Panc1 (cell line): ENCODE measurements around the gene MAGOH. TPM values are rescaled to one million over a fixed set of nuclear protein-coding genes. Genes with fewer than 3 reads are reported as not detected.

ENCODE experiments used
- ATAC-seq: fragments of 200-7000 bp; cut with Tn5 transposase; 2 replicates; pipeline ENCODE4 v1.9.1; 2020; ENCODE audit warnings: mild to moderate bottlenecking, moderate library complexity
- BruUV-seq: library from RNA; stranded (reverse); fragments of 400-500 nt; replicated peaks from 2 replicates; lab custom pipeline; 2021; lab: Mats Ljungman, UMichigan
- CTCF ChIA-PET: fragments of 300-600 bp; sonication (Branson Sonifier 250); formaldehyde crosslinking; loops from one replicate; lab custom pipeline; 2022; ENCODE audit warnings: antibody characterized with exemption; lab: Charles Lee
- POLR2A ChIA-PET: fragments of 300-600 bp; sonication (Branson Sonifier 250); formaldehyde crosslinking; loops from one replicate; lab custom pipeline; 2022; ENCODE audit warnings: antibody characterized with exemption; lab: Charles Lee
- DNase-seq: peaks from one replicate; pipeline ENCODE4 v3.0.0-alpha.2; 2010; ENCODE audit warnings: low read depth, low spot score
- H3K27ac ChIP-seq: 2 replicates; pipeline ENCODE4 v1.5.1; 2011; ENCODE audit warnings: mild to moderate bottlenecking, low read length, inconsistent platforms
- H3K27me3 ChIP-seq: fragments of 200-500 bp; sonication (Bioruptor generic); 2 replicates; pipeline ENCODE4 v1.6.0; 2014; ENCODE audit warnings: low read length, inconsistent platforms; ENCODE audit not compliant: control insufficient read depth, insufficient read depth
- H3K36me3 ChIP-seq: fragments of 200-500 bp; sonication (Bioruptor generic); 2 replicates; pipeline ENCODE4 v1.5.1; 2014; ENCODE audit warnings: inconsistent platforms, mild to moderate bottlenecking, low read length, moderate library complexity; ENCODE audit not compliant: control insufficient read depth, insufficient read depth
- H3K4me1 ChIP-seq: 2 replicates; pipeline ENCODE4 v1.5.1; 2011; ENCODE audit warnings: inconsistent platforms, mild to moderate bottlenecking, low read length, moderate library complexity; ENCODE audit not compliant: control insufficient read depth, insufficient read depth
- H3K4me3 ChIP-seq, 2 experiments: 2 replicates each; pipeline ENCODE4 v1.5.1; 2011 to 2012; ENCODE audit warnings: low read depth in 2 of 2, low read length in 2 of 2, mild to moderate bottlenecking in 2 of 2, inconsistent platforms in 1 of 2, moderate library complexity in 1 of 2
- H3K9me3 ChIP-seq: fragments of 200-500 bp; sonication (Bioruptor generic); 2 replicates; pipeline ENCODE4 v1.5.1; 2014; ENCODE audit warnings: low read depth, mild to moderate bottlenecking, inconsistent platforms, low read length, moderate library complexity; ENCODE audit not compliant: control insufficient read depth, insufficient read depth
- CTCF ChIP-seq: fragments of 450-650 bp; IDR thresholded peaks from 2 replicates; pipeline ENCODE4 v1.5.1; 2017; ENCODE audit warnings: mild to moderate bottlenecking
- POLR2AphosphoS5 ChIP-seq: IDR thresholded peaks from 2 replicates; pipeline ENCODE4 v1.6.1; 2012; ENCODE audit warnings: mild to moderate bottlenecking, low read depth, low read length, moderate library complexity
- REST ChIP-seq, 2 experiments: IDR thresholded peaks; 2 replicates each; pipeline ENCODE4 v1.6.1; 2011 to 2012; ENCODE audit warnings: low read depth in 2 of 2, control low read depth in 1 of 2, low read length in 1 of 2, mild to moderate bottlenecking in 1 of 2, moderate library complexity in 1 of 2; ENCODE audit not compliant: insufficient read depth in 1 of 2
- SIN3A ChIP-seq: IDR thresholded peaks from 2 replicates; pipeline ENCODE4 v1.6.1; 2012; ENCODE audit warnings: low read depth, mild to moderate bottlenecking, low read length, moderate library complexity, borderline replicate concordance; ENCODE audit not compliant: insufficient read depth
- TCF7L2 ChIP-seq: IDR thresholded peaks from 2 replicates; pipeline ENCODE4 v1.6.1; 2011; ENCODE audit warnings: mild to moderate bottlenecking, low read depth, low read length, inconsistent platforms
- in situ Hi-C: cut with HindIII; loops from 2 replicates; pipeline ENCODE4 v1.10.0; 2016; ENCODE audit warnings: low sequenced_read_pairs, low pct_unique_long_range_greater_than_20kb
- intact Hi-C: fragments of 100-400 bp; cut with micrococcal nuclease; formaldehyde crosslinking; loops from one replicate; pipeline ENCODE4 v1.10.0; 2022; ENCODE audit not compliant: unreplicated experiment
- total RNA-seq: library from RNA; stranded (reverse); gene quantifications from one replicate; pipeline ENCODE4 v1.2.1, GENCODE V29; 2021; ENCODE audit not compliant: unreplicated experiment

MAGOH gene
- total RNA-seq, 1 experiment from 2014 or later, result 63.8 TPM

GRCh38 chr1:53259932-53260331, 21.6 kb upstream of the MAGOH start:
- no TSS peak for BruUV-seq
- DNase-seq (no peak), ATAC-seq (no peak)
- H3K27me3 ChIP-seq, result no peaks in the 10 kb centered on the region
- no peak overlapping the region for H3K27ac ChIP-seq
- in situ Hi-C loops, result no loop called here
- TF ChIP-seq REST (IDR thresholded peaks at IDR 0.05; ENCODE audit: insufficient read depth in 1 of 2, low read depth in 2 of 2, low read length in 1 of 2), result no peak
- no peak for TF ChIP-seq CTCF
- no peak for TF ChIP-seq TCF7L2
- no peak for TF ChIP-seq POLR2AphosphoS5
- no peak for TF ChIP-seq SIN3A
- ChIA-PET CTCF (no interaction called here), POLR2A (no interaction called here)
- H3K4me1 ChIP-seq, result no peaks in the 10 kb centered on the region
- H3K36me3 ChIP-seq, result no peaks in the 10 kb centered on the region; the same call in none of the 2 replicates
- H3K9me3 ChIP-seq, result no peaks in the 10 kb centered on the region
- intact Hi-C loops, result no loop called here
- no peak overlapping the region for H3K4me3 ChIP-seq

- Histone ChIP-seq H3K27ac (no peak overlapping the region), H3K4me1 (no peaks in the 10 kb centered on the region), H3K36me3 (no peaks in the 10 kb centered on the region; the same call in none of the 2 replicates), H3K9me3 (no peaks in the 10 kb centered on the region), H3K27me3 (no peaks in the 10 kb centered on the region), H3K4me3 (no peak overlapping the region)
- TF ChIP-seq SIN3A, result no peak
- TF ChIP-seq CTCF, result no peak
- no peak for TF ChIP-seq REST (IDR thresholded peaks at IDR 0.05; ENCODE audit: insufficient read depth in 1 of 2, low read depth in 2 of 2, low read length in 1 of 2)
- no peak for TF ChIP-seq TCF7L2
- TF ChIP-seq POLR2AphosphoS5, result no peak
- DNase-seq, result no peak
- CTCF ChIA-PET, result no interaction called here
- intact Hi-C loops (no loop called here), in situ Hi-C loops (no loop called here)
- BruUV-seq, result no TSS peak
- POLR2A ChIA-PET, result no interaction called here
- no peak for ATAC-seq
These were observed 19.9 kb upstream of the MAGOH start for GRCh38 chr1:53258216-53258615.
